ENCODE measurements around the gene LMNTD1. TPM values are rescaled to one million over a fixed set of nuclear protein-coding genes. Genes with fewer than 3 reads are reported as not detected.

Gene LMNTD1
- total and polyA plus RNA-seq, 2 experiments from 2014 or later, result 0.87 TPM; not detected in 1

DNA sequence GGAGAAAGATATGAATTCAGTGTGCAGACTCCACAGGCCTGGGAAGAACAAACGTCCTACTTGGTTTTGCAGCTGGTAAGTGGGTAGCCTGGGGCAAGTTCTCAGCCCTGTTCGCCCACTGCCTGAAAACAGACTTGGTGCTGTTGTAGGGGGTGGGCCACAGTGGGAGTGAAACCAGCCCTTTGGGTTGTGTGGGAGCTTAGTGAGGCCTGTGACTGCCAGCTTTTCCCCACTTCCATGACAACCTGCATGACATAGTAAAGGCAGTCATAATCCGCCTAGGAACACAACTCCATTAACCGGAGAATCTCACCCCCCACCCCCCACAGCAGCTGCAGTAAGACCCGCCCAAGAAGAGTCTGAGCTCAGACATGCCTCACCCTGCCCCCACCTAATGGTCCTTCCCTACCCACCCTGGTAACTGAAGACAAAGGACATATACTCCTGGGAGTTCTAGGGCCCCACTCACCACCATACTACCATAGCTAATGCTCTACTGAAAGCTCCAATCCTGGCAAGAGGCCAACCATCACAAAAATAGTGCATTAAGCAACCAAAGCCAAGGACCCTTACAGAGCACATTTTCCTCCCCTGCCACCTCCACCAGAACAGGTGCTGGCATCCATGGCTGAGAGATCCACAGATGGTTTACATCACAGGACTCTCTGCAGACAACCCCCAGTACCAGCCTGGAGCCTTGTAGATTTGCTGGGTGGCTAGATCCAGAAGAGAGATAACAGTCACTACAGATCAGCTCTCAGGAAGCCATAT is 39.8 kb upstream of the LMNTD1 start:
- no peak overlapping the region for H2AFZ ChIP-seq
- no peaks in the 10 kb centered on the region for H3K9me3 ChIP-seq (ENCODE audit: low read depth)
- TF ChIP-seq EZH2phosphoT487 (IDR thresholded peaks at IDR 0.05; ENCODE audit: low read depth, severe bottlenecking, unreplicated experiment), result no peak
- no peak for TF ChIP-seq EZH2 (IDR thresholded peaks at IDR 0.05; ENCODE audit: borderline replicate concordance)
- TF ChIP-seq, protein P1, sequence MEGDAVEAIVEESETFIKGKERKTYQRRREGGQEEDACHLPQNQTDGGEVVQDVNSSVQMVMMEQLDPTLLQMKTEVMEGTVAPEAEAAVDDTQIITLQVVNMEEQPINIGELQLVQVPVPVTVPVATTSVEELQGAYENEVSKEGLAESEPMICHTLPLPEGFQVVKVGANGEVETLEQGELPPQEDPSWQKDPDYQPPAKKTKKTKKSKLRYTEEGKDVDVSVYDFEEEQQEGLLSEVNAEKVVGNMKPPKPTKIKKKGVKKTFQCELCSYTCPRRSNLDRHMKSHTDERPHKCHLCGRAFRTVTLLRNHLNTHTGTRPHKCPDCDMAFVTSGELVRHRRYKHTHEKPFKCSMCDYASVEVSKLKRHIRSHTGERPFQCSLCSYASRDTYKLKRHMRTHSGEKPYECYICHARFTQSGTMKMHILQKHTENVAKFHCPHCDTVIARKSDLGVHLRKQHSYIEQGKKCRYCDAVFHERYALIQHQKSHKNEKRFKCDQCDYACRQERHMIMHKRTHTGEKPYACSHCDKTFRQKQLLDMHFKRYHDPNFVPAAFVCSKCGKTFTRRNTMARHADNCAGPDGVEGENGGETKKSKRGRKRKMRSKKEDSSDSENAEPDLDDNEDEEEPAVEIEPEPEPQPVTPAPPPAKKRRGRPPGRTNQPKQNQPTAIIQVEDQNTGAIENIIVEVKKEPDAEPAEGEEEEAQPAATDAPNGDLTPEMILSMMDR (IDR thresholded peaks at IDR 0.05; ENCODE audit: poor library complexity), result no peak

DNA sequence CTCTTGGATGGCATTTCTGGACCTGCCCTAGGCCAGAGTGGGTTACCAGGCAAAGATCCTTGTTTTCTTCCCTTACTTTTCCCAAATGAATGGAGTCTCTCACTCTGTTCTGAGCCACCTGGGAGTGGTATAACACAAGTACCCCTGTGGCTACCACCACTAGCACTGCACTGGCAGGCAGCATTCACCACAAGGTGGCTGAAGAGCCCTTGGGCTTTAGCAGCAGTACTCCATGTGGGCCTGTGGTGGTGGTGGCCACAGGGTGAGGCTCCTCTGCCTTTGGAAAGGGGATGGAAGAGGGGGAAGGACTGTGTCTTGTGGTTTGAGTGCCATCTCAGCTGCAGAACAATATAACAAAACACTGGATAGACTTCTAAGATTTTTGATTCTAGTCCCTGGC is 38.1 kb upstream of the LMNTD1 start:
- DNase-seq (ENCODE audit: low spot score), result no peak
- H2AFZ ChIP-seq, result no peak overlapping the region
- H4K20me1 ChIP-seq (ENCODE audit: insufficient read depth, poor library complexity, severe bottlenecking), result no peaks in the 10 kb centered on the region
- no peaks in the 10 kb centered on the region for H3K27me3 ChIP-seq
- H3K36me3 ChIP-seq (replicated peaks; ENCODE audit: insufficient read depth, low read depth), result no peaks in the 10 kb centered on the region
- H3K27ac ChIP-seq, result no peak overlapping the region
- H3K4me3 ChIP-seq, result no peak overlapping the region
- no peaks in the 10 kb centered on the region for H3K9me2 ChIP-seq (replicated peaks; ENCODE audit: insufficient read depth)
- TF ChIP-seq EZH2phosphoT487 (IDR thresholded peaks at IDR 0.05; ENCODE audit: low read depth, severe bottlenecking, unreplicated experiment), result no peak
- no peak for TF ChIP-seq EZH2 (IDR thresholded peaks at IDR 0.05; ENCODE audit: borderline replicate concordance)
- TF ChIP-seq, protein P1 (IDR thresholded peaks at IDR 0.05; ENCODE audit: poor library complexity), result no peak
- no peaks in the 10 kb centered on the region for H3K4me1 ChIP-seq (ENCODE audit: insufficient read depth)
- H3K79me2 ChIP-seq, result no peaks in the 10 kb centered on the region
- no peaks in the 10 kb centered on the region for H3K9me3 ChIP-seq (ENCODE audit: low read depth)
- no peak overlapping the region for H3K4me2 ChIP-seq

More for the DNA sequence above, 39.8 kb upstream of the LMNTD1 start:
- H3K9me2 ChIP-seq (replicated peaks; ENCODE audit: insufficient read depth), result no peaks in the 10 kb centered on the region
- H4K20me1 ChIP-seq (ENCODE audit: insufficient read depth, poor library complexity, severe bottlenecking), result no peaks in the 10 kb centered on the region
- H3K27me3 ChIP-seq, result no peaks in the 10 kb centered on the region
- H3K36me3 ChIP-seq (replicated peaks; ENCODE audit: insufficient read depth, low read depth), result no peaks in the 10 kb centered on the region
- DNase-seq (ENCODE audit: low spot score), result no peak
- H3K4me2 ChIP-seq, result no peak overlapping the region
- 66% methylated on average over 5 of the region's 5 CpGs for WGBS (ENCODE audit: low lambda C conversion rate, missing lambda C conversion rate)
- H3K79me2 ChIP-seq, result no peaks in the 10 kb centered on the region
- H3K4me1 ChIP-seq (ENCODE audit: insufficient read depth), result no peaks in the 10 kb centered on the region
- no peak overlapping the region for H3K4me3 ChIP-seq
- no peak overlapping the region for H3K27ac ChIP-seq

DNA sequence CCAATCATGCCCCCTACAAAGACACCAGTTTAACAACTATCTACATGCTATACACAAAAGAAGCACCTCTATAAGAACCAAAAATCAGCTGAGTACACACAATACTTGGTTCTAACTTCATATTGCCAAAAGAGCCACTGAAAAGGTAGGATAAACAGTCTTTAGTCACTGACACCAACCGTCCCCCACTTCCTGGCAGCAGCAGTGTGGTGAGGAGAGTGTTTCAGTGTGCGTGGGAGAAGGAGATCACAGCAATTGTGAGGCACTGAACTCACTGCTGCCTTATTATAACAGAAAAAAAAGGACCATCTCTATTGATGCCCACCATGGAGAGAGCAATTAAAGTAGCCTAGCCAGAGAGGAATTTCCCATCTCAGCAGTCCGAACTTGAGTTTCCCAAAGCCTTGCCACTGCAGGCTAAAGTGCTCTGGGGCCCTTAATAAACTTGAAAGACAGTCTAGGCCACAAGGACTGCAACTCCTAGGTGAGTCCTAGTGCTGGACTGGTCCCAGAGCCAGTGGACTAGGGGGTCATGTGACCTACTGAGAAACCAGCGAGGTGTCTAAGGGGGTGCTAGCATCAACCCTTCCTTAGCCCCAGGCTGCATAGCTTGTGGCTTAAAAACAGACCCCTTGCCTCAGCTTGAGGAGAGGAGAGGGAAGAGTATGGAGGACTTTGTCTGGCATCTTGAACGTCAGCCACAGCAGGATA is 37.1 kb upstream of the LMNTD1 start:
- H2AFZ ChIP-seq, result no peak overlapping the region

More for the DNA sequence above, 37.1 kb upstream of the LMNTD1 start:
- TF ChIP-seq, protein P1 (IDR thresholded peaks at IDR 0.05; ENCODE audit: poor library complexity), result no peak
- no peak for TF ChIP-seq EZH2 (IDR thresholded peaks at IDR 0.05; ENCODE audit: borderline replicate concordance)
- TF ChIP-seq EZH2phosphoT487 (IDR thresholded peaks at IDR 0.05; ENCODE audit: low read depth, severe bottlenecking, unreplicated experiment), result no peak
- H3K4me1 ChIP-seq (ENCODE audit: insufficient read depth), result no peaks in the 10 kb centered on the region
- DNase-seq (ENCODE audit: low spot score), result no peak
- H3K27ac ChIP-seq, result no peak overlapping the region
- H3K9me2 ChIP-seq (replicated peaks; ENCODE audit: insufficient read depth), result no peaks in the 10 kb centered on the region
- H4K20me1 ChIP-seq (ENCODE audit: insufficient read depth, poor library complexity, severe bottlenecking), result no peaks in the 10 kb centered on the region
- no peaks in the 10 kb centered on the region for H3K9me3 ChIP-seq (ENCODE audit: low read depth)
- H3K4me3 ChIP-seq, result no peak overlapping the region
- no peak overlapping the region for H3K4me2 ChIP-seq
- H3K27me3 ChIP-seq, result no peaks in the 10 kb centered on the region
- 89% methylated on average over 5 of the region's 5 CpGs for WGBS (ENCODE audit: low lambda C conversion rate, missing lambda C conversion rate)
- no peaks in the 10 kb centered on the region for H3K79me2 ChIP-seq
- no peaks in the 10 kb centered on the region for H3K36me3 ChIP-seq (replicated peaks; ENCODE audit: insufficient read depth, low read depth)

Data from hepatocyte (in vitro differentiated cells).